Natural killer cell (primary cell): ENCODE results near the gene EFHC1. TPM values are rescaled to one million over a fixed set of nuclear protein-coding genes. Genes with fewer than 3 reads are reported as not detected.

Experiments used
- ATAC-seq, 3 donors: fragments of 150-1000 bp in 2 of 3; fragments of 200-7000 bp in 1 of 3; cut with Tn5 transposase; 1 replicate in 1 of 3; 2 replicates in 2 of 3; pipeline ENCODE4 v1.10.0; 2021; ENCODE audit warnings: mild to moderate bottlenecking in 2 of 3, moderate library complexity in 2 of 3
- DNase-seq, 2 donors: peaks; one replicate each; pipeline versions ENCODE4 v3.0.0 to v3.0.0-alpha.2; 2013 to 2021; ENCODE audit warnings: mixed read lengths in 1 of 2
- H3K27ac ChIP-seq: one replicate; pipeline ENCODE4 v1.5.1; 2013; ENCODE audit warnings: mild to moderate bottlenecking, low read length
- H3K27me3 ChIP-seq: one replicate; pipeline ENCODE4 v1.6.1; 2013; ENCODE audit warnings: low read length; ENCODE audit not compliant: control insufficient read depth, insufficient read depth
- H3K36me3 ChIP-seq: one replicate; pipeline ENCODE4 v1.6.1; 2013; ENCODE audit warnings: low read length; ENCODE audit not compliant: control insufficient read depth, insufficient read depth
- H3K4me1 ChIP-seq: one replicate; pipeline ENCODE4 v1.6.1; 2013; ENCODE audit warnings: low read length; ENCODE audit not compliant: control insufficient read depth, insufficient read depth
- H3K4me3 ChIP-seq: one replicate; pipeline ENCODE4 v1.5.1; 2013; ENCODE audit warnings: low read length
- H3K9me3 ChIP-seq: one replicate; pipeline ENCODE4 v1.6.1; 2013; ENCODE audit warnings: low read length; ENCODE audit not compliant: control insufficient read depth, insufficient read depth
- H3K27ac Mint-ChIP-seq, 2 donors: one replicate each; pipeline ENCODE4 v1.8.0; 2022; ENCODE audit warnings: mild to moderate bottlenecking in 2 of 2, mixed read lengths in 2 of 2, moderate library complexity in 1 of 2
- H3K27me3 Mint-ChIP-seq, 2 donors: one replicate each; pipeline ENCODE4 v1.8.0; 2022; ENCODE audit warnings: low read depth in 2 of 2, mixed read lengths in 2 of 2
- H3K36me3 Mint-ChIP-seq: one replicate; pipeline ENCODE4 v1.8.0; 2022; ENCODE audit warnings: mixed read lengths
- H3K4me1 Mint-ChIP-seq, 2 donors: one replicate each; pipeline ENCODE4 v1.8.0; 2022; ENCODE audit warnings: mixed read lengths in 2 of 2
- H3K4me3 Mint-ChIP-seq: one replicate; pipeline ENCODE4 v1.8.0; 2022; ENCODE audit warnings: mild to moderate bottlenecking, moderate library complexity, mixed read lengths
- H3K9me3 Mint-ChIP-seq, 2 donors: one replicate each; pipeline ENCODE4 v1.8.0; 2022; ENCODE audit warnings: mixed read lengths in 2 of 2
- WGBS: methylation state at CpG from one replicate; pipeline ENCODE4 v1.1.7; 2013; ENCODE audit warnings: missing lambda C conversion rate; ENCODE audit not compliant: insufficient coverage; 5-methylcytosine and 5-hydroxymethylcytosine counted together
- intact Hi-C: fragments of 100-400 bp; cut with micrococcal nuclease; formaldehyde crosslinking; loops from one replicate; pipeline ENCODE4 v1.14.2; 2022
- total RNA-seq, 4 donors: library from RNA; stranded (reverse); fragments of 120-200 nt in 1 of 4; gene quantifications; one replicate each; pipeline versions ENCODE4 v1.2.3 to v1.2.4, GENCODE V29; 2013 to 2022
- TF ChIP-seq, protein P1 (sequence below): fragments of 200-600 bp; IDR thresholded peaks from one replicate; pipeline ENCODE4 v1.8.0; 2022; ENCODE audit warnings: antibody characterized with exemption

The EFHC1 gene
- total RNA-seq, 3 donors from 2014 or later (not counting 1 experiment from before 2014, with no cell fraction given) = 10.7 to 20.9 (median 13.7) TPM

DNA sequence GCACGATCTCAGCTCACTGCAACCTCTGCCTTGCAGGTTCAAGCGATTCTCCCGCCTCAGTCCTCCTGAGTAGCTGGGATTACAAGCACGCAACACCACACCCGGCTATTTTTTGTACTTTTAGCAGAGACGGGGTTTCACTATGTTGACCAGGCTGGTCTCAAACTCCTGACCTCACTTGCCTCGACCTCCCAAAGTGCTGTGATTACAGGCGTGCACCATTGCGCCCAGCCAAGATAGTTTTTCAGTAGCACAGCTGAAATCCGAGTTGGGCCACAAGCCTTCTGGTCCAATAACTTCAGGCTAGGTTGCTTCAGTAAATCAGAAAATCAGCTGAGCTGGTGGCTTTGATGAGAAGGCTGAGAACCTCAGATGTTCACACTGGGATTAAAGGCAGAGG lies 91.0 kb downstream of the EFHC1 start:
- H3K27me3 ChIP-seq = no peaks in the 10 kb centered on the region
- no peaks in the 10 kb centered on the region for H3K9me3 ChIP-seq
- Mint-ChIP-seq H3K4me1 (peaks cover 6 to 13% of the 10 kb centered on the region in 2 donors), H3K4me3 (no peak overlapping the region), H3K36me3 (peaks cover 15% of the 10 kb centered on the region), H3K9me3 (no peaks in the 10 kb centered on the region), H3K27ac (no peak overlapping the region), H3K27me3 (no peaks in the 10 kb centered on the region)
- DNase-seq (no peak), ATAC-seq (no peak)
- 96% methylated on average over 10 of the region's 10 CpGs for WGBS
- H3K4me3 ChIP-seq = no peak overlapping the region
- no peak overlapping the region for H3K27ac ChIP-seq
- peaks cover 41% of the 10 kb centered on the region for H3K36me3 ChIP-seq
- intact Hi-C loops = no loop called here
- H3K4me1 ChIP-seq = no peaks in the 10 kb centered on the region
- TF ChIP-seq, protein P1, sequence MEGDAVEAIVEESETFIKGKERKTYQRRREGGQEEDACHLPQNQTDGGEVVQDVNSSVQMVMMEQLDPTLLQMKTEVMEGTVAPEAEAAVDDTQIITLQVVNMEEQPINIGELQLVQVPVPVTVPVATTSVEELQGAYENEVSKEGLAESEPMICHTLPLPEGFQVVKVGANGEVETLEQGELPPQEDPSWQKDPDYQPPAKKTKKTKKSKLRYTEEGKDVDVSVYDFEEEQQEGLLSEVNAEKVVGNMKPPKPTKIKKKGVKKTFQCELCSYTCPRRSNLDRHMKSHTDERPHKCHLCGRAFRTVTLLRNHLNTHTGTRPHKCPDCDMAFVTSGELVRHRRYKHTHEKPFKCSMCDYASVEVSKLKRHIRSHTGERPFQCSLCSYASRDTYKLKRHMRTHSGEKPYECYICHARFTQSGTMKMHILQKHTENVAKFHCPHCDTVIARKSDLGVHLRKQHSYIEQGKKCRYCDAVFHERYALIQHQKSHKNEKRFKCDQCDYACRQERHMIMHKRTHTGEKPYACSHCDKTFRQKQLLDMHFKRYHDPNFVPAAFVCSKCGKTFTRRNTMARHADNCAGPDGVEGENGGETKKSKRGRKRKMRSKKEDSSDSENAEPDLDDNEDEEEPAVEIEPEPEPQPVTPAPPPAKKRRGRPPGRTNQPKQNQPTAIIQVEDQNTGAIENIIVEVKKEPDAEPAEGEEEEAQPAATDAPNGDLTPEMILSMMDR = no peak

DNA sequence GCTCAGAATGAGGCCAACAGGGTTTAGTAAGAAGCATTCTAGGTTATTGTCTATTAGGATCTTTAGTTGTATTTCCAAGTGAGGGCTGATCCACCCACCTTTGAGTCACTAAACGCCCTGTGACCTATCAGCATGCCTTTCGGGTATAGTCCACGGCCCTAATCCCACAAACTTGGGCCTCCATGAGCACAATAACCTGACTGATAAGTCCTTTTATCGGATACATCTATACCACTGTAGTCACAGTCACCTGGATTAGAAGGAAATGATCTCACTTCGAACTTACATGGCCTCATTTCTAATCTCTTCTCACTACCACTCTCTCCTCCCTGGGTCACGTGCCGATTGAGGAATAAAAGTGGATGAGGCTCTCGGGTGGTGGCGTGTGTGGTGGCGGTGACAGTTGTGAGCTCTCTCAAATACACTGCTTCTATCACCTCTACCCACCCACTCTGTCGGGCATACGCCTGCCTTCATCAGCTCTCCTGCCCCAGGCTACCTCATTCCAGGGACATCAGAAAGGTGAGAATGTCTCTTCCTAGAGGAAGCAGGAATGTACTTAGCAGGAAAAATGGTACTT lies 91.5 kb downstream of the EFHC1 start:
- peaks cover 15% of the 10 kb centered on the region for H3K36me3 Mint-ChIP-seq

DNA sequence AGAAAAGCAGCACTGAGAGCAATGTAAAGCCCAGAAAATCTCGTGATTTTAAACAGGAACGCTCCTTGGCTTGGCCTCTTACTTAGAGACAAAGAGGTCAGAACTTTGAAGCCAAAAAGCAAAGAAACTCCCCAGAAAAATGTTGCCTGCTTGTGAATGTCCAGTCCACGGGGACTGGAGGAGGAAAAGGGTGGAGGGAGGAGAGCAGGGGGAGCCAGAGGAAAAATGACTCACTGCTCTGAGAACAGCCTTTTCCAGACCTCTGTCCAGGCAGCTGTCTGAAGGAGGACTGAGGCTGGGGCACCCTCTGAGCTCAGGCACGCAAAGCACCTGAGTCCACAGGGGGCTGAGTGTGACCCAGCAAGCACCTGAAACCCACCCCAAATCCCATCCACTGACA lies 92.1 kb downstream of the EFHC1 start:
- Mint-ChIP-seq H3K4me3 (no peak overlapping the region), H3K4me1 (peaks cover 6 to 13% of the 10 kb centered on the region in 2 donors), H3K27ac (no peak overlapping the region), H3K27me3 (no peaks in the 10 kb centered on the region), H3K9me3 (no peaks in the 10 kb centered on the region), H3K36me3 (peaks cover 15% of the 10 kb centered on the region)
- peaks cover 37% of the 10 kb centered on the region for H3K36me3 ChIP-seq
- no peaks in the 10 kb centered on the region for H3K9me3 ChIP-seq
- H3K4me1 ChIP-seq = no peaks in the 10 kb centered on the region
- DNase-seq (no peak), ATAC-seq (no peak)
- TF ChIP-seq, protein P1 = no peak
- H3K27ac ChIP-seq = no peak overlapping the region
- intact Hi-C loops = no loop called here
- 99% methylated on average over 4 of the region's 4 CpGs for WGBS
- no peaks in the 10 kb centered on the region for H3K27me3 ChIP-seq
- no peak overlapping the region for H3K4me3 ChIP-seq

More for the DNA sequence above, 91.5 kb downstream of the EFHC1 start:
- intact Hi-C loops = no loop called here
- Histone ChIP-seq H3K36me3 (peaks cover 39% of the 10 kb centered on the region), H3K4me3 (no peak overlapping the region), H3K4me1 (no peaks in the 10 kb centered on the region), H3K27me3 (no peaks in the 10 kb centered on the region), H3K9me3 (no peaks in the 10 kb centered on the region), H3K27ac (no peak overlapping the region)
- DNase-seq (no peak), ATAC-seq (no peak)
- TF ChIP-seq, protein P1 = no peak
- Mint-ChIP-seq H3K4me3 (no peak overlapping the region), H3K4me1 (peaks cover 6 to 13% of the 10 kb centered on the region in 2 donors), H3K9me3 (no peaks in the 10 kb centered on the region), H3K27ac (no peak overlapping the region), H3K27me3 (no peaks in the 10 kb centered on the region)
- WGBS = 98% methylated on average over 7 of the region's 12 CpGs

DNA sequence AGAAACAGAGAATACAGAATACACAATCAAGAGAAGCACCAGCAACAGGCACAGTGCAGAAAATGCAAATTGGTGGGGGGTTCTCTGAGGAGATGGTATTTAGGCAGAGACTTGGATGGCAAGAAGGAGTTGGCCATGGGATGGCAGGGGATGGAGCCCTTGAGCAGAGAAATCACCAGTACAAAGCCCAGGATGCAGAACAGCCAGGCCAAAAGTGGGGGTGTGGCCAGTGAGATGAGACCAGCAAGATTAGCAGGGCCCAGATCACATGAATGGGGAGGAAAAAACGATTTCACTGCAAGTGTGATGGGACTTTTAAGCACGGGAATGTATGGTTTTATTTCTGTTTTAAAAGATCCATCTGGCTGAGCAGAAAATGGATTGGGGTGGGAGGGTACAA lies 93.3 kb downstream of the EFHC1 start:
- TF ChIP-seq, protein P1 = no peak
- no peaks in the 10 kb centered on the region for H3K27me3 ChIP-seq
- Mint-ChIP-seq H3K4me3 (no peak overlapping the region), H3K36me3 (peaks cover 15% of the 10 kb centered on the region), H3K27me3 (no peaks in the 10 kb centered on the region), H3K27ac (no peak overlapping the region), H3K4me1 (peaks cover 6 to 20% of the 10 kb centered on the region in 2 donors), H3K9me3 (no peaks in the 10 kb centered on the region)
- no peak overlapping the region for H3K27ac ChIP-seq
- no peak overlapping the region for H3K4me3 ChIP-seq
- no peaks in the 10 kb centered on the region for H3K9me3 ChIP-seq
- WGBS = 86% methylated on average over 2 of the region's 2 CpGs
- peaks cover 32% of the 10 kb centered on the region for H3K36me3 ChIP-seq
- intact Hi-C loops = no loop called here
- H3K4me1 ChIP-seq = no peaks in the 10 kb centered on the region
- ATAC-seq (no peak), DNase-seq (no peak)
